ENCODE results near the gene GIPC2.

GIPC2 gene

GRCh38 chr1:78122389-78122788 lies 76.6 kb downstream of the GIPC2 start:
- FAIRE-seq (no peak), DNase-seq (ENCODE audit: insufficient read length, low spot score) (no peak)
- no peak for TF ChIP-seq CTCF (IDR thresholded peaks at IDR 0.05; ENCODE audit: insufficient read depth, missing control alignments)

DNA sequence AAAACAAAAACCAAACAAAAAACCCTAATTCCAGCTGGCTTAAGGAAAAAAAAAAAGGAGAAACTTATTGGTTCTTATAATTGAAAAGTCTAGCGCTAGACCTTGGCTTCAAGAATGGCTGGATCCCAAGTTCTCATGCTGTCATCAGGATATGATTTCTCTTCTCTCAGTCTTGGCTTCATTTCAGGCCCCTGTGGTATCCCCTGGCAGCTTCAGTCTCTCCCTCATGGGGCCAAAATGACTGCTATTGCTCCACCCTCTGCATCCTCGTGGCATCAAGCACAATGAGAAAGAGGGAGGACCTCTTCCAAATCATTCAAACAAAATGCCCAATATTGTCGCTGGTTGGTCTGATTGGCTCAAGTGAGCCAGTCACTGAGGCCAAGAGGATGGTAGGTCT lies 80.7 kb downstream of the GIPC2 start:
- TF ChIP-seq CTCF (IDR thresholded peaks at IDR 0.05; ENCODE audit: insufficient read depth, missing control alignments), result no peak
- FAIRE-seq (no peak), DNase-seq (ENCODE audit: insufficient read length, low spot score) (no peak)

- TF ChIP-seq CTCF (IDR thresholded peaks at IDR 0.05; ENCODE audit: insufficient read depth, missing control alignments), result no peak
- no peak for DNase-seq (ENCODE audit: insufficient read length, low spot score)
- FAIRE-seq, result no peak
These were observed 86.6 kb downstream of the GIPC2 start for GRCh38 chr1:78132174-78132947.

GRCh38 chr1:78132948-78133322 lies 87.2 kb downstream of the GIPC2 start:
- FAIRE-seq (no peak), DNase-seq (ENCODE audit: insufficient read length, low spot score) (no peak)
- TF ChIP-seq CTCF (IDR thresholded peaks at IDR 0.05; ENCODE audit: insufficient read depth, missing control alignments), result no peak

- TF ChIP-seq CTCF (IDR thresholded peaks at IDR 0.05; ENCODE audit: insufficient read depth, missing control alignments), result no peak
- DNase-seq (ENCODE audit: insufficient read length, low spot score) (no peak), FAIRE-seq (no peak)
These were observed 90.9 kb downstream of the GIPC2 start for GRCh38 chr1:78136680-78137079.

GRCh38 chr1:78141531-78142231 lies 95.9 kb downstream of the GIPC2 start:
- FAIRE-seq (no peak), DNase-seq (ENCODE audit: insufficient read length, low spot score) (no peak)
- no peak for TF ChIP-seq CTCF (IDR thresholded peaks at IDR 0.05; ENCODE audit: insufficient read depth, missing control alignments)

DNA sequence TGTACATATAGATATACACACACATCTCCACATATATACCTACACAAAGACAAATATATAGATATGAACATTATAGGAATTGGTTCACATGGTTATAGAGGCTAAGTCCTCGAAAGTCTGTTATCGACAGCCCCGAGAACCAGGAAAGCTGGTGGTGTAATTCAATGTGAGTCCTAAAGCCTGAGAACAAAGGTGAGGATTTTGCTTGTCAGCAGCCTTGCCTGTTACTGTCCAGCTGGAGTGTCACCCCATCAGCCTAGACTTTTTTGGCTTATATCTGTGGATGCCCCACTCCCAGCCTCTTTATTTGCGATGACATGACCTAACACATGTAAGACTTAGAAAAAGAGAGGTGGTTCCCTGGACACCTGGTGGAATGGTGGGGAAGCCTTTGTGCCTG lies 97.0 kb downstream of the GIPC2 start:
- DNase-seq (ENCODE audit: insufficient read length, low spot score) (no peak), FAIRE-seq (no peak)
- no peak for TF ChIP-seq CTCF (IDR thresholded peaks at IDR 0.05; ENCODE audit: insufficient read depth, missing control alignments)

All from D721Med (cell line).